Right lung (tissue), 5 donors: ENCODE data around the gene CEP350. TPM values are rescaled to one million over a fixed set of nuclear protein-coding genes. Genes with fewer than 3 reads are reported as not detected.
"Not testable (repeated sequence)": the region's sequence is repeated elsewhere in the genome, so short reads cannot be mapped to it uniquely, and the experiment has no call there.

Experiments
- DNase-seq, 2 donors: peaks; one replicate each; pipeline ENCODE4 v3.0.0-alpha.2; 2013
- polyA plus RNA-seq, 5 donors: library from polyadenylated mRNA; unstranded; fragments of 120-200 nt; gene quantifications; one replicate each; pipeline versions ENCODE4 v1.2.1 to v1.2.3, GENCODE V29; 2013; ENCODE audit warnings: inconsistent platforms in 1 of 5, low replicate concordance in 1 of 5; ENCODE audit not compliant: insufficient read length in 5 of 5, insufficient read depth in 1 of 5

The CEP350 gene
- polyA plus RNA-seq, 5 donors: 19.6 to 34.6 (median 30.7) TPM

- DNase-seq: no peak
Measured at GRCh38 chr1:180114396-180114945, 159.9 kb downstream of the CEP350 start.

GRCh38 chr1:180116964-180117763 is 162.6 kb downstream of the CEP350 start:
- no peak for DNase-seq

DNA sequence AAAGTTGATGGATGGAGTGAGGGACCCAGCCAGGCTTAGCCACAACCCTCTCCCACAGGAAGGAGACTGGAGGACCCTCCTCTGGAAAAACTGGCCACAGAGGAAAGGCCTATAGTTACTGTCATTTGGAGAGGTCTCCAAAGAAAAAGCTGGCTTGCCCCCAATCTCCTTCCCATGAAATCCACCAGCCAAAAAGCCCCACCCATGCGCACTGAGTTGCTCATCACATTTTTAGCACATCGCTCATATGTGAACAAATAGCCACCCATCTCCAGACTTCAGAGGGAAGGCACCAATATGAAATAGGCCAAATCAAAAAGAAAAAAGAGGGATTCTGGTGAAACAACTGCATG is 163.1 kb downstream of the CEP350 start:
- DNase-seq: no peak

DNA sequence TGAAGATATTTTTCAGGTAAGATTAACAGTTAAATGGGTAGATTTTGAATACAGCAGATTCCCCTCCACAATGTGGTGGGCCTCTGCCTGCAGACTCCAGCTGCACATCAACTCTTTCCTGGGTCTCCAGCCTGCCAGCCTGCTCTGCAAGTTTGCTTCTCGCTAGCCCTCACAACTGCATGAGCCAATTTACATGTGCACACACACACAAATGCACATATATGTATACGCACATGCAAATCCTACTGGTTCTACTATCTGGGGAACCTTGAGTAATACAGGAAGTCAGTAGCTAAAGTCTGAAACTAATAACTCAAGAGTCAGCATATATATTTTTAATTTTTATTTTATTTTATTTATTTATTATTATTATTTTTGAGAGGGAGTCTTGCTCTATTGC is 165.2 kb downstream of the CEP350 start:
- DNase-seq: no peak

- DNase-seq: no peak
Measured at GRCh38 chr1:180123463-180123936, 168.9 kb downstream of the CEP350 start.

DNA sequence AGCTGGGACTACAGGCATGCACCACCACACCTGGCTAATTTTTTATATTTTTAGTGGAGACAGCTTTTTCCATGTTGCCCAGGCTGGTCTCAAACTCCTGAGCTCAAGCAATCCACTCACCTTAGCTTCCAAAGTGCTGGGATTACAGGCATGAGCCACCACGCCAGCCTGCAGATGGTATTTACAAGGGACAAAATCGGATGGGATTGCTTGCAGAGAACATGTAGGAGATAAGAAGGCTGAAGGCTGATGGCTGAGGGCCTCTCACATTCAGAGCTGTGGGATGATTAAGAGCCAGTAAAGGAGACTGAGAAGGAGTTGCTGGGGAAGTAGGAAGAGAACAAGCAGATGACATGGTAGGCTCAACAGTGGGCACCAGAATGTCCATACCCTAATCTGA is 176.0 kb downstream of the CEP350 start:
- DNase-seq: no peak

DNA sequence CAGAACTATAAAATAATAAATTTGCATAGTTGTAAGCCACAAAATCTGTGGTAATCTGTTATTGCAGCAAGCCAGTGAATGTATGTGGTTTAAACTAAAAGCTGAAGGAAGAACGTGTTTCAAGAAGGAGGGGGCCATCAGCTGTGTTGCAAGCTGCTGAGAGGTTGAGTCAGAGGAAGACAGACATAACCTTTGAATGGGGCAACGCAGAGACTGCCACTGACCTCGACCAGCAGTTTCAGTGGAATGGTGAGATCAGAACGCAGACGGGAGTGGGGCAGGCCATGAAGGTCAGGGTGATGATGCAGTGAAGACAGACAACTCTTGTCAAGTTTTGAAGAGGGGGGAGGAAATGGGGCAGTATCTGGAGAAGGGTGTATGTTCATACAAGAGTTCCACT is 176.9 kb downstream of the CEP350 start:
- no peak for DNase-seq

DNA sequence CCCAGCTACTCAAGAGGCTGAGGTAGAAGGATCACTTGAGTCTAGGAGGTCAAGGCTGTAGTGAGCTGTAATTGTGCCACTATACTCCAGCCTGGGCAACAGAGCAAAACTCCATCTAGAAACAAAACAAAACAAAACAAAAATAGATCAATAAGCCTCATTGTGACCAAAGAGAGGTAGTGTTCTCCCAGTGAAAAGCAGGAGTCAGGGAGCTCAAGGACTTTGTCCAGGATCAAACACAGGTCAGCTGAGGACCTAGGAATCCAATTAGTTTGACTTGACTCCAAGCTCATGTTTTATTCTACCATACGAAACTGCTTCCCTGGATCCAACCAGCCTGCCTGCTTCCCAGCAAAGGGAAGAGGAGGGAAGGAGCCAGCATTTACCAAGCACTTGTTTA is 178.6 kb downstream of the CEP350 start:
- DNase-seq: no peak

GRCh38 chr1:180133688-180134087 is 179.1 kb downstream of the CEP350 start:
- DNase-seq: not testable (repeated sequence)

- DNase-seq: no peak
Measured at GRCh38 chr1:180135535-180135934, 180.9 kb downstream of the CEP350 start.

DNA sequence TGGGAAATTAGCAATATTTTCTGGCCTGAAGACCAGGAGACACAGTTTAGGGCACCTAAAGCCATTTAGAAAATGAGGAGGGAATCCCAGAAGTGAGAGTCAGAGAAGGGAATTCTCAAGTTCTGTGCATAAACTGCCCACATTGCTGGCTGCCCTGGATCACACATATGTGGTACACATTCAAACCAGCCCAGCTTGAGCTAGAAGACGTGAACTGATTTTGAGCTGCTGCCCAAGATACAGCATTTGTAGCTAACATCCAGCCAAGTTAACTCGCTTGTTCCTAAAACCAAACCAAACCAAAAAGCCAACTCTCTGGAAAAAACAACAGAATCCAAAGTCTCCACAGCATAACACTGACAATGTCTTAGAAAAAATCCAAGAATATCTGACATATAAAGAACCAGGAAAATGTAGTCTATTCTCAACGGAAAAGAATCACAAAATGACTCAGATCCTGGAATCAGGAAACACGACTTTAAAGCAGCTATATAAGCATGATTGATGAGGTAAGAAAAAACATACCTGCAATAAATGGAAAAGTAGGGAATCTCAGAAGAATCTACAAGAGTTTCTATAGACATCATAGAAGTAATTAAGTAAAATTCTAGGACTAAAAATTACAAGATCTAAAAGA is 181.8 kb downstream of the CEP350 start:
- no peak for DNase-seq

DNA sequence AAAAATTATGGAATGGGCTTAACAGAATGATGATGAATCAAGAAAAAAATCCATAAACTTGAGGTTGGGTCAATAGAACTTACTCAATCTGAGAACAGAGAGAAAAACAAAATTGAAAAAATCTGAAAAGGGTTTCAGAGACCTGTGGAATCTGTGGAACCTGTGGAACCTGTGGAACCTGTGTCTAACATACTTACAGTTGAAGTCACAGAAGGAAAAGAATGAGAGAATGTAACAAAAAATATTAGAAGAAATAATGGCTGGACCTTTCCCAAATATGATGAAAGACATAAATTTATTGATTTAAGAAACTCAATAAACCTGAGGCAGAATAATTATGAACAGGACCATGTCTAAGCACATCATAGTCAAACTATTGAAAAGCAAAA is 182.4 kb downstream of the CEP350 start:
- DNase-seq: no peak

GRCh38 chr1:180137776-180138175 is 183.2 kb downstream of the CEP350 start:
- DNase-seq: no peak

DNA sequence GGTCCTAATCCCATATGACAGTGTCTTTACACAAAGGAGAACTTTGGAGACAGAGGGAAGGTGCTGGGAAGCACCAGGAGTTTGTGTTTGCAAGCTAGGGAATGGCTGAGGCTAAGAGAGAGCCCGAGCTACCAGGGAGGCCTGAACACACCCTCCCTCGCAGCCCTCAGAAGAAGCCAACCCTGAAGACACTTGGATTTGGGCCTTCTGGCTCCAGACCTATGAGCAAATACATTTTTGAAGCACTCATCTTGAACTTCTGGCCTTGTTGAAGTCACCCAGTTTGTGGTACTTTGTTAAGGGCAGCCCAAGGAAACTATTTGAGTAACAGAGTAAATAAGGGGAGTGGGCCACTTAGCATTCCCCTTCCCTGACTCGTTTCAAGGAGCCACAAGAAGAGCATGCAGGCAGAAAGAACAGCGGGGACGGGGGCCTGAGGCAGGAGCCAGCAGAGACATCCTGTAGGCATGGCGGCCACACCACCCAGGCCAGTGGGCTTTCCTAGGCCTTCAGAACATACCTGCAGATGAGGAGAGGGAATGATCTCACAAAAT is 186.8 kb downstream of the CEP350 start:
- no peak for DNase-seq

DNA sequence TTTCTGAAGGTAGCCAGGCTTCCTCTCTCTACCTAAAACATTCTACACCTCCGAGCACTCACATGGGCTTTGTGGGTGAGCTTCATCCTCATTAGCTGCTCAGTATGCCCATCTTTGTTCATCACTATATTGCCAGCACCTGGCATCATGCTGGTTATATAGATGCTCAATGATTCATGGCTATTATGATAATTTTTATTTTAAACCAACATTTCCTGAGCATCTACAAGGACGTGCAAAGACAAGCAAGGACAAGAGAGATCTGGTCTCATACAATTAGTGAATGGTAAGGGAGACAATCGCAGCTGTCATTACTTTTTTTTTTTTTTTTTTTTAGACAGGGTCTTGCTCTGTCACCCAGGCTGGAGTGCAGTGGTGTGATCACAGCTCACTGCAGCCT is 188.7 kb downstream of the CEP350 start:
- no peak for DNase-seq

DNA sequence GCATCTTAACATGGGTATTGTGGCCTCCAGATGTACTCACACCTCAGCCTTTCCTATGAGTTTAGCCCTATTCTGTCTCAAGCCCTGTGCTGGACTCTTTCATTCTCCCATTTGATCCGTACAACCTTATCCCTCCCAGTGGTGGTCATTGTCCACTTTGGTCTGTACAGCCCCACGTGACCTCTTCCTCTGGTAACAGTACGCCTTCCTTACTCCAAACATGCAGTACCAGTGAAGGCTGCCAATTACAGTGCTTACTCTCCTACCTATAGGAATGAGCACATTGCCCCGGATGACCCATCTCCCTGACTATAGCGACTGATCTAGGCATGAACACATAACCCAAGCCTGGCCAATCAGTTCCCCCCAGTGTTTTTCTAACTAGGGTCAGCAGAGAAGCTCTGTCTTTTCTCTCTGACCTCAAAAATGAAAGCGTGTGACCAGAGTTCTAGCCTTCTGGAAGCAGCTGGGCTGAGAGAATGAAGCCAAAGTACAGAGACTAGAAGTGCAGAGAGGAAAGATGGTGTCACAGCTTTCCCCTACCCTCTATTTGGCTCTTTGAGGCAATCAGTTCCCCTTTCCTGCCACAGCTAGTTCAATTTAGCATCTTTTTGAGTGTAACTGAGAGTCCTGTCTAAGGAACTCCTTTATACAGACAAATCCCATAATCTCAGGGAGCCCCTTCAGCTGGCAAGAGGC is 190.2 kb downstream of the CEP350 start:
- no peak for DNase-seq

DNA sequence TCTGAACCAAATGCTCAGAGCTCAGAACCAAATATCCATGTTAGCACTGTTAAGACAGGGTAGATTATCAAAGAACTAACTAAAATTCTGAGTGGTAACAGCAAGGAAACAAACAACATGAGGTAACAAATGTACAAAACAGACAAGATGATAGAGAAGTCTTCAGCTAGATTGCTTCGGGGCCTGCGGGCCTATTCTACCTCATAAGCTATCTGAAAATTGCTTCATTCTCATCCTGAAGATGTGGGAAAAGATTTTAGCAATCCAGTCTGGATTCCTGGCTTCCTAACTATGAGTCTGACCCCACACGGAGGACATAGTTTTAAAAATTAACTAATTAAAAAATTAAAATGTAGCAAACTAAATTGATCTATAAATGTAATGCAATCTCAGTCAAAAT is 190.8 kb downstream of the CEP350 start:
- DNase-seq: no peak

GRCh38 chr1:180150982-180151381 is 196.4 kb downstream of the CEP350 start:
- DNase-seq: no peak

- no peak for DNase-seq
Measured at GRCh38 chr1:180151508-180151907, 196.9 kb downstream of the CEP350 start.

- no peak for DNase-seq
Measured at GRCh38 chr1:180152588-180152987, 198.0 kb downstream of the CEP350 start.

GRCh38 chr1:180153032-180153431 is 198.4 kb downstream of the CEP350 start:
- no peak for DNase-seq

- no peak for DNase-seq
Measured at GRCh38 chr1:180154003-180154324, 199.4 kb downstream of the CEP350 start.
